Neuronal stem cell (in vitro differentiated cells): ENCODE data around the gene CACTIN.
"Not testable (repeated sequence)": the region's sequence is repeated elsewhere in the genome, so short reads cannot be mapped to it uniquely, and the experiment has no call there.

Experiments
- DNase-seq: peaks from one replicate; pipeline ENCODE4 v3.0.0-alpha.2; 2013; ENCODE audit warnings: low spot score
- H2AFZ ChIP-seq: one replicate; pipeline ENCODE4 v1.6.1; 2013; ENCODE audit warnings: mild to moderate bottlenecking, low read length, inconsistent platforms
- H2AK5ac ChIP-seq: 2 replicates; pipeline ENCODE4 v1.6.1; 2013; ENCODE audit warnings: low read depth, mild to moderate bottlenecking, inconsistent platforms, low read length, moderate library complexity, mixed read lengths
- H2BK120ac ChIP-seq: 2 replicates; pipeline ENCODE4 v1.6.1; 2013; ENCODE audit warnings: low read depth, mild to moderate bottlenecking, inconsistent platforms, low read length, moderate library complexity, mixed read lengths
- H2BK12ac ChIP-seq: one replicate; pipeline ENCODE4 v1.6.1; 2013; ENCODE audit warnings: low read length, inconsistent platforms
- H2BK15ac ChIP-seq: 2 replicates; pipeline ENCODE4 v1.6.1; 2013; ENCODE audit warnings: mild to moderate bottlenecking, low read length, inconsistent platforms, mixed read lengths
- H2BK5ac ChIP-seq: one replicate; pipeline ENCODE4 v1.6.1; 2013; ENCODE audit warnings: inconsistent platforms, mild to moderate bottlenecking, low read length, moderate library complexity
- H3K14ac ChIP-seq: one replicate; pipeline ENCODE4 v1.6.1; 2013; ENCODE audit warnings: low read length, inconsistent platforms
- H3K18ac ChIP-seq: 2 replicates; pipeline ENCODE4 v1.6.1; 2013; ENCODE audit warnings: low read length, inconsistent platforms
- H3K23ac ChIP-seq: 2 replicates; pipeline ENCODE4 v1.6.1; 2013; ENCODE audit warnings: low read depth, mild to moderate bottlenecking, mixed read lengths, low read length, inconsistent platforms; ENCODE audit not compliant: poor library complexity
- H3K27ac ChIP-seq: replicated peaks from 3 replicates; pipeline ENCODE4 v1.5.1; 2013; ENCODE audit warnings: low read length, inconsistent platforms
- H3K27me3 ChIP-seq, 3 experiments: 2 replicates each; pipeline ENCODE4 v1.6.1; 2013; ENCODE audit warnings: low read length in 3 of 3, mild to moderate bottlenecking in 2 of 3, inconsistent platforms in 1 of 3, low read depth in 1 of 3, mixed read lengths in 1 of 3, moderate library complexity in 1 of 3; ENCODE audit not compliant: control insufficient read depth in 3 of 3, insufficient read depth in 3 of 3
- H3K36me3 ChIP-seq, 2 donors: replicated peaks in 1 of 2; 2 replicates each; pipeline ENCODE4 v1.6.1; 2013; ENCODE audit warnings: low read length in 2 of 2; ENCODE audit not compliant: control insufficient read depth in 2 of 2, insufficient read depth in 2 of 2
- H3K4ac ChIP-seq: 2 replicates; pipeline ENCODE4 v1.6.1; 2013; ENCODE audit warnings: inconsistent platforms, mild to moderate bottlenecking, low read length, moderate library complexity
- H3K4me1 ChIP-seq, 2 donors: 1 replicate in 1 of 2; 2 replicates in 1 of 2; pipeline ENCODE4 v1.6.1; 2013; ENCODE audit warnings: low read length in 2 of 2, low read depth in 1 of 2; ENCODE audit not compliant: control insufficient read depth in 2 of 2, insufficient read depth in 1 of 2
- H3K4me2 ChIP-seq: one replicate; pipeline ENCODE4 v1.6.1; 2013; ENCODE audit warnings: mild to moderate bottlenecking, low read length, inconsistent platforms; ENCODE audit not compliant: insufficient read depth, poor library complexity, severe bottlenecking
- H3K4me3 ChIP-seq, 2 donors: 2 replicates each; pipeline ENCODE4 v1.5.1; 2013; ENCODE audit warnings: low read length in 2 of 2, mild to moderate bottlenecking in 2 of 2, inconsistent platforms in 1 of 2, moderate library complexity in 1 of 2
- H3K79me1 ChIP-seq: one replicate; pipeline ENCODE4 v1.6.1; 2013; ENCODE audit warnings: low read depth, mild to moderate bottlenecking, inconsistent platforms, low read length, moderate library complexity
- H3K9ac ChIP-seq: one replicate; pipeline ENCODE4 v1.6.1; 2013; ENCODE audit warnings: mild to moderate bottlenecking, low read depth, low read length, inconsistent platforms; ENCODE audit not compliant: poor library complexity
- H3K9me3 ChIP-seq, 2 donors: replicated peaks in 1 of 2; 2 replicates each; pipeline versions ENCODE3 to v1.6.1; 2013; ENCODE audit warnings: low read length in 2 of 2, mild to moderate bottlenecking in 2 of 2, inconsistent platforms in 1 of 2, low read depth in 1 of 2, mixed read lengths in 1 of 2, moderate library complexity in 1 of 2; ENCODE audit not compliant: control insufficient read depth in 2 of 2, insufficient read depth in 1 of 2
- H4K8ac ChIP-seq: one replicate; pipeline ENCODE4 v1.6.1; 2013; ENCODE audit warnings: low read depth, mild to moderate bottlenecking, inconsistent platforms, low read length, moderate library complexity
- H4K91ac ChIP-seq: one replicate; pipeline ENCODE4 v1.6.1; 2013; ENCODE audit warnings: low read length, low read depth, mild to moderate bottlenecking, inconsistent platforms; ENCODE audit not compliant: poor library complexity
- WGBS, 2 donors: extraction: QIAGEN DNeasy Blood & Tissue Kit; methylation state at CpG; one replicate each; pipeline ENCODE4 v1.1.7; 2013; ENCODE audit warnings: missing lambda C conversion rate in 2 of 2, mixed read lengths in 1 of 2; ENCODE audit not compliant: insufficient read length in 2 of 2, insufficient replicate concordance in 1 of 2; ENCODE audit errors: extremely low coverage in 2 of 2; 5-methylcytosine and 5-hydroxymethylcytosine counted together

Gene CACTIN

GRCh38 chr19:3668331-3669081 lies 41.9 kb upstream of the CACTIN start:
- peaks cover 40 to 47% of the 10 kb centered on the region in 2 donors for H3K4me1 ChIP-seq
- H3K9me3 ChIP-seq: peaks cover 0 to 4% of the 10 kb centered on the region in 2 donors
- H4K91ac ChIP-seq: no peak overlapping the region
- peak overlapping the region; percentile 82 for H3K14ac ChIP-seq
- H2AK5ac ChIP-seq: peak overlapping the region; percentile 89
- peak overlapping the region; percentile 70 for H3K9ac ChIP-seq
- peak overlapping the region; percentile 95 for H2BK5ac ChIP-seq
- H3K27ac ChIP-seq: peak overlapping the region; percentile 30
- no peaks in the 10 kb centered on the region for H3K27me3 ChIP-seq
- no peak overlapping the region for H3K4me3 ChIP-seq
- no peak overlapping the region for H2AFZ ChIP-seq
- peak overlapping the region; percentile 22 for H2BK12ac ChIP-seq
- H2BK120ac ChIP-seq: no peak overlapping the region
- no CpG with 5 or more reads among the region's 34 CpGs for WGBS, 2 donors
- H3K4me2 ChIP-seq: no peak overlapping the region
- peak overlapping the region; percentile 80 for H3K18ac ChIP-seq
- H3K79me1 ChIP-seq: peaks cover 28% of the 10 kb centered on the region
- peak overlapping the region; percentile 69 for H2BK15ac ChIP-seq
- DNase-seq: no peak
- H3K23ac ChIP-seq: peak overlapping the region; percentile 80
- no peak overlapping the region for H4K8ac ChIP-seq
- H3K4ac ChIP-seq: peak overlapping the region; percentile 76
- peaks cover 19 to 27% of the 10 kb centered on the region in 2 donors for H3K36me3 ChIP-seq

DNA sequence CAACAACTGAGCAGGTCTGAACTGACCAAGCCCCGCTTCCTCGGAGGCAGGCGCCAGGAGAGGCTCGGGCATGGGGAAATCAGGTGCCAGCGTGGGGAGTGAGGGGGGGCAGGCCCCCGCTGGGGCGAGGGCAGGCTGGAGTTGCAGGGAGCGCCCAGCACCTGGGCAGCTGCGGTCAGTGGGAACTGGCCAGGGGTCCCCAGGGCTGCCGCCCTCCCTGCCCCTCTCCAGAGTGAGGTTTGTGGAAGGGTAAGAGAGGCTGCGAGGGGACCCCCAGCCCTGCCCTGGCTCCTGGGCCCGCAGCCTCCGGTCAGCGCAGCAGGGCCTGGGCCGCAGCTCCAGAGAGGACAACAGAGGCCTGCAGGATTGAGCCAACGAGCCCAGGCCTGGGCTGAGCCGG lies 41.2 kb upstream of the CACTIN start:
- Histone ChIP-seq H3K23ac (no peak overlapping the region), H3K79me1 (peaks cover 24% of the 10 kb centered on the region), H2BK120ac (no peak overlapping the region), H3K14ac (no peak overlapping the region), H3K4me3 (no peak overlapping the region), H2BK15ac (no peak overlapping the region), H3K18ac (peak overlapping the region; percentile 80), H3K4me1 (peaks cover 38 to 43% of the 10 kb centered on the region in 2 donors), H2BK5ac (no peak overlapping the region), H3K4ac (no peak overlapping the region), H3K9me3 (peaks cover 0 to 4% of the 10 kb centered on the region in 2 donors), H3K27ac (no peak overlapping the region), H3K4me2 (no peak overlapping the region), H4K8ac (no peak overlapping the region), H3K9ac (peak overlapping the region; percentile 9), H2AK5ac (peak overlapping the region; percentile 89), H2BK12ac (no peak overlapping the region), H3K36me3 (peaks cover 23 to 29% of the 10 kb centered on the region in 2 donors), H4K91ac (no peak overlapping the region), H2AFZ (no peak overlapping the region), H3K27me3 (no peaks in the 10 kb centered on the region)
- no CpG with 5 or more reads among the region's 17 CpGs for WGBS, 2 donors
- DNase-seq: no peak

- H3K79me1 ChIP-seq: peaks cover 20% of the 10 kb centered on the region
- peaks cover 0 to 4% of the 10 kb centered on the region in 2 donors for H3K9me3 ChIP-seq
- no peak overlapping the region for H2AFZ ChIP-seq
- peak overlapping the region; percentile 53 for H3K4ac ChIP-seq
- H2BK12ac ChIP-seq: no peak overlapping the region
- peak overlapping the region; percentile 89 for H2AK5ac ChIP-seq
- no peak overlapping the region for H3K4me3 ChIP-seq
- no peak overlapping the region for H2BK5ac ChIP-seq
- peaks cover 26 to 31% of the 10 kb centered on the region in 2 donors for H3K36me3 ChIP-seq
- no peak overlapping the region for H2BK15ac ChIP-seq
- H2BK120ac ChIP-seq: no peak overlapping the region
- H4K91ac ChIP-seq: no peak overlapping the region
- peak overlapping the region; percentile 71 for H3K14ac ChIP-seq
- no peak overlapping the region for H3K4me2 ChIP-seq
- H3K18ac ChIP-seq: peak overlapping the region; percentile 48
- no CpG with 5 or more reads among the region's 18 CpGs for WGBS, 2 donors
- no peak for DNase-seq
- no peaks in the 10 kb centered on the region for H3K27me3 ChIP-seq
- peak overlapping the region; percentile 55 for H3K23ac ChIP-seq
- no peak overlapping the region for H3K9ac ChIP-seq
- H3K4me1 ChIP-seq: peaks cover 34 to 38% of the 10 kb centered on the region in 2 donors
- H3K27ac ChIP-seq: no peak overlapping the region
- no peak overlapping the region for H4K8ac ChIP-seq
These were observed 40.5 kb upstream of the CACTIN start for GRCh38 chr19:3667037-3667638.

- H3K9me3 ChIP-seq, H3K27me3 ChIP-seq, DNase-seq, H2BK120ac ChIP-seq, H3K27ac ChIP-seq, H2AFZ ChIP-seq, H3K4me2 ChIP-seq: not testable (repeated sequence)
- peak overlapping the region; percentile 58 for H3K4ac ChIP-seq
- H3K79me1 ChIP-seq: peaks cover 24% of the 10 kb centered on the region
- H4K91ac ChIP-seq: peak overlapping the region; percentile 72
- peak overlapping the region; percentile 82 for H3K14ac ChIP-seq
- H2BK12ac ChIP-seq: peak overlapping the region; percentile 99
- peak overlapping the region; percentile 95 for H3K23ac ChIP-seq
- peak overlapping the region; percentile 29 for H2BK5ac ChIP-seq
- peak overlapping the region; percentile 77 for H3K9ac ChIP-seq
- no CpG with 5 or more reads among the region's 14 CpGs for WGBS, 2 donors
- peak overlapping the region in 1 of 2 donors; percentile 41 for H3K4me3 ChIP-seq
- H2BK15ac ChIP-seq: peak overlapping the region; percentile 85
- peak overlapping the region; percentile 86 for H3K18ac ChIP-seq
- peak overlapping the region; percentile 93 for H4K8ac ChIP-seq
- H3K36me3 ChIP-seq: peaks cover 33 to 35% of the 10 kb centered on the region in 2 donors
- H3K4me1 ChIP-seq: peaks cover 29 to 32% of the 10 kb centered on the region in 2 donors
- H2AK5ac ChIP-seq: peak overlapping the region; percentile 75
These were observed 39.9 kb upstream of the CACTIN start for GRCh38 chr19:3666545-3666856.
